Trophoblast cell (in vitro differentiated cells and primary cell): ENCODE measurements around the gene CA6.
A peak's percentile ranks its signal among the peaks of the same experiment; 100 is the strongest.

ENCODE experiments used
- DNase-seq, 2 donors: peaks; one replicate each; pipeline ENCODE4 v3.0.0-alpha.2; 2016
- H2AFZ ChIP-seq: 2 replicates; pipeline ENCODE4 v1.6.1; 2013; ENCODE audit warnings: low read length, moderate library complexity, mild to moderate bottlenecking; ENCODE audit not compliant: insufficient read depth, poor library complexity
- H2AK5ac ChIP-seq: 2 replicates; pipeline ENCODE4 v1.6.1; 2013; ENCODE audit warnings: mild to moderate bottlenecking, low read length
- H2BK120ac ChIP-seq: 2 replicates; pipeline ENCODE4 v1.6.1; 2013; ENCODE audit warnings: low read length, mild to moderate bottlenecking, moderate library complexity; ENCODE audit not compliant: insufficient read depth, poor library complexity
- H2BK12ac ChIP-seq: 2 replicates; pipeline ENCODE4 v1.6.1; 2013; ENCODE audit warnings: mild to moderate bottlenecking, low read length, moderate library complexity
- H2BK5ac ChIP-seq: 2 replicates; pipeline ENCODE4 v1.6.1; 2013; ENCODE audit warnings: low read length, low read depth, moderate library complexity, mild to moderate bottlenecking; ENCODE audit not compliant: poor library complexity
- H3K14ac ChIP-seq: 2 replicates; pipeline ENCODE4 v1.6.1; 2013; ENCODE audit warnings: mild to moderate bottlenecking, low read length
- H3K18ac ChIP-seq: 2 replicates; pipeline ENCODE4 v1.6.1; 2013; ENCODE audit warnings: mild to moderate bottlenecking, low read length
- H3K23ac ChIP-seq: 2 replicates; pipeline ENCODE4 v1.6.1; 2013; ENCODE audit warnings: low read length
- H3K27ac ChIP-seq: 2 replicates; pipeline ENCODE4 v1.5.1; 2013; ENCODE audit warnings: low read depth, mild to moderate bottlenecking, inconsistent platforms, low read length, moderate library complexity
- H3K27me3 ChIP-seq: 2 replicates; pipeline ENCODE4 v1.6.1; 2013; ENCODE audit warnings: inconsistent platforms, mild to moderate bottlenecking, low read length, moderate library complexity; ENCODE audit not compliant: insufficient read depth
- H3K36me3 ChIP-seq, 2 experiments: 1 replicate in 1 of 2; 2 replicates in 1 of 2; pipeline ENCODE4 v1.6.1; 2013; ENCODE audit warnings: low read length in 2 of 2, mild to moderate bottlenecking in 2 of 2, moderate library complexity in 1 of 2; ENCODE audit not compliant: insufficient read depth in 2 of 2, control insufficient read depth in 1 of 2
- H3K4ac ChIP-seq: 2 replicates; pipeline ENCODE4 v1.6.1; 2013; ENCODE audit warnings: low read depth, mild to moderate bottlenecking, low read length, moderate library complexity
- H3K4me1 ChIP-seq, 2 experiments: 1 replicate in 1 of 2; 2 replicates in 1 of 2; pipeline ENCODE4 v1.6.1; 2013; ENCODE audit warnings: low read length in 2 of 2, mild to moderate bottlenecking in 2 of 2, moderate library complexity in 1 of 2; ENCODE audit not compliant: insufficient read depth in 2 of 2, control insufficient read depth in 1 of 2
- H3K4me2 ChIP-seq: 2 replicates; pipeline ENCODE4 v1.6.1; 2013; ENCODE audit warnings: inconsistent platforms, mild to moderate bottlenecking, low read length, moderate library complexity
- H3K4me3 ChIP-seq: 2 replicates; pipeline ENCODE4 v1.5.1; 2013; ENCODE audit warnings: mild to moderate bottlenecking, low read depth, low read length, inconsistent platforms
- H3K79me1 ChIP-seq: one replicate; pipeline ENCODE4 v1.6.1; 2013; ENCODE audit warnings: low read length
- H3K79me2 ChIP-seq: 2 replicates; pipeline ENCODE4 v1.6.1; 2013; ENCODE audit warnings: low read length, mild to moderate bottlenecking; ENCODE audit not compliant: control insufficient read depth, insufficient read depth, poor library complexity
- H3K9ac ChIP-seq: 2 replicates; pipeline ENCODE4 v1.6.1; 2013; ENCODE audit warnings: mild to moderate bottlenecking, low read length
- H3K9me3 ChIP-seq: 2 replicates; pipeline ENCODE4 v1.6.1; 2013; ENCODE audit warnings: low read depth, mild to moderate bottlenecking, control low read depth, inconsistent platforms, low read length; ENCODE audit not compliant: insufficient read depth
- H4K12ac ChIP-seq: 2 replicates; pipeline ENCODE4 v1.6.1; 2013; ENCODE audit warnings: low read depth, mild to moderate bottlenecking, low read length, moderate library complexity
- H4K8ac ChIP-seq: 2 replicates; pipeline ENCODE4 v1.6.1; 2013; ENCODE audit warnings: low read depth, mild to moderate bottlenecking, low read length, moderate library complexity
- H4K91ac ChIP-seq: one replicate; pipeline ENCODE4 v1.6.1; 2013; ENCODE audit warnings: low read depth, mild to moderate bottlenecking, low read length, moderate library complexity
- WGBS: extraction: QIAGEN DNeasy Blood & Tissue Kit; methylation state at CpG from one replicate; pipeline ENCODE4 v1.1.7; 2013; ENCODE audit warnings: missing lambda C conversion rate; ENCODE audit not compliant: insufficient read length, insufficient coverage; ENCODE audit errors: extremely low coverage; 5-methylcytosine and 5-hydroxymethylcytosine counted together

CA6 gene

DNA sequence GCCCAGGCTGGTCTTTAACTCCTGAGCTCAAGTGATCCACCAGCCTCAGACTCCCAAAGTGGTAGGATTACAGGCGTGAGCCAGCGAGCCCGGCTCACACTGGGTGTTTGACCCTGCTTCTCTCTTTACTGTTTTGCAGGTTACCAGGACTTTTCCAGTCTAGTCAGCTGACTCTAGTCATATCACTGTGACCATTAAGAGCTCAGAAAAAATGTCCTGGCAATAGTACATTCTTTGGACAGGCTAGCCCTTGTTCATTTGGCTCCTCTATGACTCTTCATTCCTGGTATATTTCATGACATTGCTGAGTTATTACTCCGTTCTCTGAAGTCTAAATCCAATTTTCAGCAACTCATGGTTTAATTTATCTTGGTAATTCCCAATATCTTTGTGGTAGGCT lies 8.0 kb upstream of the CA6 start:
- Histone ChIP-seq H3K79me2 (no peaks in the 10 kb centered on the region), H3K79me1 (no peaks in the 10 kb centered on the region), H4K91ac (no peak overlapping the region), H3K18ac (no peak overlapping the region), H3K4me2 (no peak overlapping the region), H3K4me1 (no peaks in the 10 kb centered on the region), H4K8ac (no peak overlapping the region), H3K27me3 (no peaks in the 10 kb centered on the region), H3K36me3 (no peaks in the 10 kb centered on the region), H3K4me3 (no peak overlapping the region), H3K9me3 (no peaks in the 10 kb centered on the region), H2AFZ (no peak overlapping the region), H3K14ac (no peak overlapping the region), H2BK5ac (no peak overlapping the region), H4K12ac (no peak overlapping the region), H3K27ac (no peak overlapping the region), H3K9ac (no peak overlapping the region), H2BK12ac (no peak overlapping the region), H3K23ac (no peak overlapping the region), H2AK5ac (no peak overlapping the region), H2BK120ac (no peak overlapping the region), H3K4ac (no peak overlapping the region)
- WGBS: no CpG with 5 or more reads among the region's 4 CpGs
- peak; percentile 9 to 16 for DNase-seq

DNA sequence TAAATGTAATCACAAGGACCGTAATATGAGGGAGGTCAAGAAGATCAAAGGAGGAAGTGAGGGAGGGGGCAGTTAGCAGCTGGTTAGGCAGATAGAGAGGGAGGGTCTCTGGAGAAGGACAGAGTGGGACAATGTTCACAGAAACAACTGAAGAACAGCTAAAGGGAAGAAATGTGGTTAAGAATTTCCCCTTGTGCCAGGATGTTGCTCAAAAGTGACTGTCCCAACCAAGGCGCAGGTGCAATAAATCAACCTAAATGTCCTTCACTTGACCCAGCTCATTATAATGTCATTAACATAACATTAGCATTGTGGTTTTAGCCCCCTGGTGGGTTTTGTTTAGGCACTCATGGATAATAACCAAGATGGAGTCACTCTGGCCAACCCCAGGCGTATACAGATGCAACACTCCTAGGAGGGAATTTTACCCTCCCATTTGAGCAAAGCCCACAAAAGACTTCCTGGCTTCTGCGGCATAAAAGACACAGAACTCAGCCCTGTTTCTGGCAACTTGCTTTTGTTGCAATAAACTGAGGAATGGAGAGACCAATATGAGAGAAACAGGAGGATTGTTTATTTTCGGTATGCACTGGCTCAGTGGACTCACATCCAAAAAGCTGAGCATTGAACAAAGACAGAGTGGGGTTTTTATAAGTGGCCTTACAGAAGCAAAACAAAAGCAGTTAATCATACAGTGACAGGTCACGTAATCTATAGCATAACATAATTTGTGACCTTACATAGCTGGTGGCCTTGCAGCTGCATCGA lies 7.3 kb upstream of the CA6 start:
- H2BK120ac ChIP-seq: no peak overlapping the region
- H4K8ac ChIP-seq: no peak overlapping the region
- no peak overlapping the region for H3K9ac ChIP-seq
- no peak overlapping the region for H4K12ac ChIP-seq
- H2BK5ac ChIP-seq: no peak overlapping the region
- no peaks in the 10 kb centered on the region for H3K27me3 ChIP-seq
- no peak overlapping the region for H2BK12ac ChIP-seq
- H3K79me2 ChIP-seq: no peaks in the 10 kb centered on the region
- no peak overlapping the region for H3K18ac ChIP-seq
- H3K23ac ChIP-seq: no peak overlapping the region
- no peak overlapping the region for H2AFZ ChIP-seq
- no peak overlapping the region for H3K4me3 ChIP-seq
- no peak overlapping the region for H3K27ac ChIP-seq
- H3K79me1 ChIP-seq: no peaks in the 10 kb centered on the region
- H2AK5ac ChIP-seq: no peak overlapping the region
- WGBS: no CpG with 5 or more reads among the region's 7 CpGs
- H3K4me2 ChIP-seq: no peak overlapping the region
- no peak overlapping the region for H3K14ac ChIP-seq
- no peak overlapping the region for H4K91ac ChIP-seq
- no peaks in the 10 kb centered on the region for H3K9me3 ChIP-seq
- H3K4me1 ChIP-seq: peaks cover 0 to 2% of the 10 kb centered on the region in 2 experiments
- DNase-seq: no peak
- no peak overlapping the region for H3K4ac ChIP-seq
- H3K36me3 ChIP-seq: no peaks in the 10 kb centered on the region

DNA sequence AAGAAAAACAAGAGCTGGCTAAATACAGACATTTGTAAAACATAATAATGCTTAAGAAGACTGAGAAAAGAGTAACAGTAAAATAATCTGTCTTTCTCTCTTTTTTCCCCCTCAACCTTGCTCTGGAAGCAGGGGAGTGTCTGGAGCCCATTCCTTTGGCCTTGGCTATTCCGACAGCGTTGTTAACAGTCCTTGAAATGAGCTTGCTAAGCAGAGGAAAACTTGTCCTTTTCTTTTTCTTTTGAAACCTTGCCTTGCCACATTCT lies 6.7 kb upstream of the CA6 start:
- no peak for DNase-seq
- H3K23ac ChIP-seq: no peak overlapping the region
- H3K27me3 ChIP-seq: no peaks in the 10 kb centered on the region
- H2AK5ac ChIP-seq: no peak overlapping the region
- H2BK5ac ChIP-seq: no peak overlapping the region
- no peak overlapping the region for H4K91ac ChIP-seq
- H2AFZ ChIP-seq: no peak overlapping the region
- peaks cover 0 to 4% of the 10 kb centered on the region in 2 experiments for H3K4me1 ChIP-seq
- H3K4me3 ChIP-seq: no peak overlapping the region
- H2BK120ac ChIP-seq: no peak overlapping the region
- H3K36me3 ChIP-seq: no peaks in the 10 kb centered on the region
- no peaks in the 10 kb centered on the region for H3K9me3 ChIP-seq
- H3K4me2 ChIP-seq: no peak overlapping the region
- no peak overlapping the region for H3K4ac ChIP-seq
- no peak overlapping the region for H4K12ac ChIP-seq
- no peak overlapping the region for H3K27ac ChIP-seq
- no peak overlapping the region for H3K9ac ChIP-seq
- H3K18ac ChIP-seq: no peak overlapping the region
- WGBS: no CpG with 5 or more reads among the region's 2 CpGs
- H4K8ac ChIP-seq: no peak overlapping the region
- no peaks in the 10 kb centered on the region for H3K79me2 ChIP-seq
- no peak overlapping the region for H3K14ac ChIP-seq
- no peaks in the 10 kb centered on the region for H3K79me1 ChIP-seq
- H2BK12ac ChIP-seq: no peak overlapping the region

DNA sequence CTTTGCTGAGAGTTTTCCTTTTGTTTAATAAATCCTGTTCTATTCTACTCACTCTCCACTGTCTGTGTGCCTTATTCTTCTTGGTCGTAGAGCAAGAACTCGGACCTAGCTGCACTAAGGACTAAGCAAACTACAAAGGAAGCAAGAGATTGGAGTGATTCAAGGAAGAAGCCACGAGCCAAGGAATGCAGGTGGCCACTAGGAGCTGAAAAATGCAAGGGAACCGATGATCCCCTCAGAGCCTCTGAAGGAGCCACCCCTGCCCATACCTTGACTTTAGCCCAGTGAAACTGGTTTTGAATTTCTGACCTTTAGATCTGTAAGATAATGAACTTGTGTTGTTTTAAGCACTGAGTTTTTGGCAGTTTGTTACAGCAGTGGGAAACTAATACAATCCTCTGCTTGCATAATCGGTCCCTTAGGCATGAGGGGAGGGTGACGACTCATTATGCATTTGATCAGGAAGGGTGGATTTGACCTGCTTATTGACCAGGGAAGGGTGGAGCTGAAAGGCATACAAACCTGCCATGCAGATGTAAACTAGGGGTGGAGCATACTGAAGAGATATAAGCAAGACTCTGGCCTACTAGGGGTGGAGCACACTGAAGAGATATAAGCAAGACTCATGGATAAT lies 6.2 kb upstream of the CA6 start:
- no CpG with 5 or more reads among the region's 6 CpGs for WGBS
- Histone ChIP-seq H3K23ac (no peak overlapping the region), H3K18ac (no peak overlapping the region), H3K79me1 (no peaks in the 10 kb centered on the region), H2BK12ac (no peak overlapping the region), H3K27me3 (no peaks in the 10 kb centered on the region), H3K4me3 (no peak overlapping the region), H2AFZ (no peak overlapping the region), H3K4me2 (no peak overlapping the region), H3K79me2 (no peaks in the 10 kb centered on the region), H3K4ac (no peak overlapping the region), H2BK5ac (no peak overlapping the region), H3K27ac (no peak overlapping the region), H4K12ac (no peak overlapping the region), H3K9ac (no peak overlapping the region), H3K14ac (no peak overlapping the region), H3K9me3 (no peaks in the 10 kb centered on the region), H4K91ac (no peak overlapping the region), H4K8ac (no peak overlapping the region), H3K36me3 (no peaks in the 10 kb centered on the region), H2AK5ac (no peak overlapping the region), H2BK120ac (no peak overlapping the region), H3K4me1 (peaks cover 0 to 4% of the 10 kb centered on the region in 2 experiments)
- DNase-seq: peak; percentile 65 to 89
